ENCODE results near the gene SORCS3. TPM values are rescaled to one million over a fixed set of nuclear protein-coding genes. Genes with fewer than 3 reads are reported as not detected.

SORCS3 gene
- total RNA-seq, 2 donors from 2014 or later = 0.10 TPM; not detected in 1

DNA sequence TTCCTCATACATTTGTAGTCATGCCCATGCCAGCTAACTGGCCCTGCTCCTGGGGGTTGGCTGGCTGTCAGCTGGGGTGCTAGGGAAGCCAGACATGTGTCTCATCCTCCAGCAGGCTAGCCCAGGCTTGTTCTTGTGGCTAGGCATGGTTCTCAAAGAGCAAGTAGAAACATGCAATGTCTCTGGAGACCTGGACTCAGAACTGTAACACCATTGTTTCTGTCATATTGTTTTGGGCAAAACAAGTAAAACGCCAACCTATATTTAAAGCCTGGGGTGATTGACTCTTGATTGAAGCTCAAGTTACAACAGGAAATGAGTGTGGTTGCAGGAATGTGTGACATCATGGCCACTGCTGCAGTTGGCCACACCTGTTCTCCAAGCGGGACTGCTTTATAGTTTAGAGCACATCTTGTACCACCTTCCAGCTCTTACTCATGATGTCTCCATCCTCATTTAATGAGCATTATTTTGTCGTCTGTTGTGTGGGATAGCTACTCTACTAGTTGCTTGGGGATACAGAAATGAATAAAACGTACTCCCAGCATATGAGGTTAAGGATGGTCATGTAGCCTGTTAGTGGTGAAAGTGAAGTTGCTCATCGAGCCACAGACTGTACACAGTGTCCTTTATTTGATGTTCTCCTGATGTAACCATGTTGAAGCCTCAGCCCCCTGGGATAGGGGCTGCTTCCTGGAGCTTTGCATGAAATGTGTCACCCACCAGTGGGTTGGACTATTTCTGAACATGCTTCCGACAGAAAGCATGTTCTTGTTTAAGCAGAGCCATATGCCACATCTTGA lies 168.4 kb downstream of the SORCS3 start:
- DNase-seq (ENCODE audit: low spot score) = no peak
- intact Hi-C loops (cut with DNase I) = loop anchor here in 1 of 2 donors (2.0 kb wide), 1 partner anchor 27 kb away; no protein-coding TSS in a partner anchor

- DNase-seq (ENCODE audit: low spot score) = no peak
- intact Hi-C loops (cut with DNase I) = no loop called here
These were observed 170.1 kb downstream of the SORCS3 start for GRCh38 chr10:104811166-104811565.

GRCh38 chr10:104816501-104816900 lies 175.4 kb downstream of the SORCS3 start:
- DNase-seq (ENCODE audit: low spot score) = no peak
- intact Hi-C loops (cut with DNase I) = no loop called here

DNA sequence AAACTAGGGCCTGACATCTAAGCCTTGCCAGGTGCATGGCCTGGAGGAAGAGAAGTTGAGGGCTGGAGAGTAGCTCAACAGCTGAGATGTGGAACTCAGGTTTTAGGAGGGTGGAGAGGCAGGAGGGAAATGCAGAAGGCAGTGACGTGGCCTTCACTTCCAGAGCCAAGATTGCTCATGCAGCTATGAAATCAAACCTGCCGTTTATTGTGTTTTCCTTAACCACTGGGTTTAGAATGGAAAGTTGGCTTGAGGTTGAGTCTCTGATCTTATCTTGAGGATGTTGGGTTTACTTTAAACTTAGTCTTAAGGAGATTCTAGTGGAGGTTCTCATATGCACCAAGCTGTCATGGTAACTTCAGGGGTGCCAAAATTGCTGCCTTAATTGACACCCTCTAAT lies 178.6 kb downstream of the SORCS3 start:
- intact Hi-C loops (cut with DNase I) = no loop called here
- DNase-seq (ENCODE audit: low spot score) = no peak

GRCh38 chr10:104822088-104822487 lies 181.0 kb downstream of the SORCS3 start:
- intact Hi-C loops (cut with DNase I) = no loop called here
- DNase-seq (ENCODE audit: low spot score) = no peak

DNA sequence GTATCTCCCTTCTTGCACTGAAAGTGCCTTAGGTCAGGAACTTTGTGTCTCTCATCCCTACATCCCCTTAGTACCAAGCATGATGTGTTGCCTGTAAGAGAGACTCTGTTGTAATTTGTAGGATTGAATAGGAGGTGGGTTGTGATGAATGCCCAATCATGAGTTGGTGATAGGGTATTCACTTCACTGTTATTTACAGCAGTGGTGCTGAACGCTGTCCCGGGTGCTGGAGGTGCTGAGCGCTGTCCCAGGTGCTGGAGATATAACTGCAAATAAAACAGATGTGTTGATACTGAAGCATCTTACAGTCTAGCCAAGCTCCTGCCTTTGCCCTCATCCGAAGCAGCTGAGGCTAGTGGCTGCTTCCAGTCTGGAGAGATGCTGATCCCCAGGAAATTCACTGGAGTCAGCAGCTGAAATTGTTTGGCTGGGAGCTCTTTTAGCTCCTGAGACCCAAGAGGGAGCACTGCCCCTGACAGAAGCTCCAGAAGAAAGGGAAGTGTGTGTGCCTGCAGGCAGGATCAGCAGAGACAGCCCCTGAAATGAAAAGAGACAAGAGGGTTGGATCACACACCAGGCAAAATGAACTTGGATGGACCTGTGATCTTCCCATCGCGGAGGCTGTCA lies 183.4 kb downstream of the SORCS3 start:
- intact Hi-C loops (cut with DNase I) = no loop called here
- no peak for DNase-seq (ENCODE audit: low spot score)

DNA sequence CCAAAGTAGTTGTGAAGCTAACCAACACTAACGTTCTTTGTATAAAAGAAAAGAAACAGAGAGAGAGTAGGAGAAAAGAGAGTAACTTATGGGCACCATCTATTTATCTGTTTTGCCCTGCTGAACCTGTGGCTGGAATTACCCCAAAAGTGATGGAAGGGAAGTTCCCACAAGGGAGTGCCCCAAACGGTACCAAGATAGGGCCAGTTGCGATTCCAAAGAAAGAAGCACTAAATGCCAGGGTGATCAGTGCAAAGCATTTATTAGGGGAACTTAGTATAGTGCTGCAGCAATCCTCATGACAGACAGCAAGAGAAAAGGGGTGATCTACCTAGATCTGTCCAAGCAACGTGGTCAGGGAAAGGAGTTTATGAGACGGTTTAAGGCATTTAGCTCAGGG lies 190.2 kb downstream of the SORCS3 start:
- no peak for DNase-seq (ENCODE audit: low spot score)
- intact Hi-C loops (cut with DNase I) = no loop called here

- no peak for DNase-seq (ENCODE audit: low spot score)
- intact Hi-C loops (cut with DNase I) = no loop called here
These were observed 193.5 kb downstream of the SORCS3 start for GRCh38 chr10:104834580-104834979.

- intact Hi-C loops (cut with DNase I) = no loop called here
- no peak for DNase-seq (ENCODE audit: low spot score)
These were observed 194.3 kb downstream of the SORCS3 start for GRCh38 chr10:104835422-104835821.

- intact Hi-C loops (cut with DNase I) = no loop called here
- DNase-seq (ENCODE audit: low spot score) = no peak
These were observed 201.6 kb downstream of the SORCS3 start for GRCh38 chr10:104842704-104843103.

GRCh38 chr10:104844073-104844472 lies 203.0 kb downstream of the SORCS3 start:
- intact Hi-C loops (cut with DNase I) = no loop called here
- DNase-seq (ENCODE audit: low spot score) = no peak

GRCh38 chr10:104850023-104850422 lies 208.9 kb downstream of the SORCS3 start:
- intact Hi-C loops (cut with DNase I) = no loop called here
- DNase-seq (ENCODE audit: low spot score) = no peak

GRCh38 chr10:104867966-104868598 lies 227.0 kb downstream of the SORCS3 start:
- intact Hi-C loops (cut with DNase I) = no loop called here
- DNase-seq (ENCODE audit: low spot score) = no peak

GRCh38 chr10:104872691-104873090 lies 231.6 kb downstream of the SORCS3 start:
- DNase-seq (ENCODE audit: low spot score) = no peak
- intact Hi-C loops (cut with DNase I) = loop anchor here in 1 of 2 donors (1.0 kb wide), 1 partner anchor 9 kb away; no protein-coding TSS in a partner anchor

DNA sequence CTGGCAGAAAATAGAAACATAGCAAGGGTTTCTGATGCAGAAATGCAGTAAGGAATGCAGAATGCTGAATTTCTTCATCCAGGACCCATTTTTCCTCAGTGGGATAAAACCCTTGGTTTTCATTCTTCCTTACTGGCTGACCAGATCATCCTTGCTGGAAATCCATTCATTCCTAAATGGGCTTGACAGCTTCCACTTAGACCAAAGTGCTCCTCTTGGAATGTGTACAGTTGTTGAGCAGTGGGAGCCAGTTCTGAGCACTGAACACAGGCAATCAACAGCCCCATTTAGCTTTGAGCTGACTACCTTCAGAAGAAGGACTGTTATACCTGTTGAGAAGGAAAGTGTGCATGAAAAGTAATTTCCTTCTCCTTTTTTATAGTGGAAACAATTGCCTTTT lies 232.1 kb downstream of the SORCS3 start:
- intact Hi-C loops (cut with DNase I) = loop anchor here in 1 of 2 donors (1.0 kb wide), 1 partner anchor 8 kb away; no protein-coding TSS in a partner anchor
- no peak for DNase-seq (ENCODE audit: low spot score)

- intact Hi-C loops (cut with DNase I) = no loop called here
- no peak for DNase-seq (ENCODE audit: low spot score)
These were observed 234.5 kb downstream of the SORCS3 start for GRCh38 chr10:104875561-104875960.

DNA sequence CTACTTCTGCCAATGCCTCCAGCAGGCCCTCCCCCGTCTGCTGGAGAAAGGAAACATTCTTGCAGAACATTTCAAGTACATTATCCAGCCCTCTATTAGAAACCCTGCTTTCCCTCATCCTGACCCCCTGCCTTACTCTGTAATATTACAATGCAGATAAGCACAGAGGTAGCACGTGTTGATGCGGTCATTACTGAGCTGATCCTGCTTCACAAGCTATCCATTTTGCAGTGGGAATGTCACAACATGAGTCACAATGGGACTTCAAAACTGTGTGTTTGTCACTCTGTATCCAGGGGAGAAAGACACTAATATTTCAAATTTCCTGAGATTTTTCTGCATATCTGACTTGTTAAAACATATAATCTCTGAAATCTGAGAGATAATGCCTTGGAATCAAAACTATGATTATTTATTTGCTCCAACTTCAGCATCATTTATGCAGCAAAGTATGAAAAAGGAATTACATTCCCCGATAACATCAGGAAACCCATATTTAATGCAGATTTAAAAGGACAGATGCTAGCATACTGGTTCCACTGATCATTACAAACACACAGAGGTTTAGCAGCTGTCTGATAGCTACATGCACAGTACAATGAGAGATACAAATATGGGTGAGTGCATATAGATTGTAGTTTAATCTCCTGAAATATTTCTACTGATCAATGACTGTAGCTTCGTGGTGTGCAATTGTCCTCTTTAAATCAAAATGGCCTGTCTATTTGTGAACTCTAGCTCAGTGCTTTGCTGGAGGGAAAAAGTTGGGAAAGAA lies 239.7 kb downstream of the SORCS3 start:
- intact Hi-C loops (cut with DNase I) = loop anchor here in 1 of 2 donors (1.0 kb wide), 1 partner anchor 8 kb away; no protein-coding TSS in a partner anchor
- DNase-seq (ENCODE audit: low spot score) = no peak

- DNase-seq (ENCODE audit: low spot score) = no peak
- intact Hi-C loops (cut with DNase I) = loop anchor here in 1 of 2 donors (1.0 kb wide), 1 partner anchor 8 kb away; no protein-coding TSS in a partner anchor
These were observed 240.7 kb downstream of the SORCS3 start for GRCh38 chr10:104881740-104882139.

- no peak for DNase-seq (ENCODE audit: low spot score)
- intact Hi-C loops (cut with DNase I) = no loop called here
These were observed 252.0 kb downstream of the SORCS3 start for GRCh38 chr10:104892879-104893617.

All from posterior vena cava (tissue), 2 donors.